ENCODE data around the gene IGHMBP2. TPM values are rescaled to one million over a fixed set of nuclear protein-coding genes. Genes with fewer than 3 reads are reported as not detected.

Gene IGHMBP2
- polyA plus RNA-seq, 1 donor from 2014 or later: 9.5 TPM

- Histone ChIP-seq H2AFZ (ENCODE audit: low read depth, low read length) (no peak overlapping the region), H3K27me3 (ENCODE audit: insufficient read depth, low read depth, low read length) (no peaks in the 10 kb centered on the region), H3K9me2 (ENCODE audit: insufficient read depth, low read length) (no peaks in the 10 kb centered on the region), H3F3A (ENCODE audit: insufficient read depth, low read length, poor library complexity, severe bottlenecking) (no peaks in the 10 kb centered on the region), H3K36me3 (ENCODE audit: insufficient read depth, low read length) (no peaks in the 10 kb centered on the region), H3K79me2 (replicated peaks; ENCODE audit: insufficient read depth, low read length) (no peaks in the 10 kb centered on the region), H3K27ac (ENCODE audit: low read length) (no peak overlapping the region), H4K20me1 (ENCODE audit: insufficient read depth) (no peaks in the 10 kb centered on the region), H3K9me3 (ENCODE audit: low read length) (peaks cover 3% of the 10 kb centered on the region), H3K9ac (ENCODE audit: low read length) (no peak overlapping the region), H3K4me2 (ENCODE audit: low read length) (no peak overlapping the region), H3K4me3 (ENCODE audit: low read length) (no peak overlapping the region)
- no peak for TF ChIP-seq TAF1 (IDR thresholded peaks at IDR 0.05; ENCODE audit: low read depth)
- no peak for TF ChIP-seq SMC3 (conservative IDR thresholded peaks at IDR 0.05; ENCODE audit: poor library complexity)
- TF ChIP-seq, protein P1, sequence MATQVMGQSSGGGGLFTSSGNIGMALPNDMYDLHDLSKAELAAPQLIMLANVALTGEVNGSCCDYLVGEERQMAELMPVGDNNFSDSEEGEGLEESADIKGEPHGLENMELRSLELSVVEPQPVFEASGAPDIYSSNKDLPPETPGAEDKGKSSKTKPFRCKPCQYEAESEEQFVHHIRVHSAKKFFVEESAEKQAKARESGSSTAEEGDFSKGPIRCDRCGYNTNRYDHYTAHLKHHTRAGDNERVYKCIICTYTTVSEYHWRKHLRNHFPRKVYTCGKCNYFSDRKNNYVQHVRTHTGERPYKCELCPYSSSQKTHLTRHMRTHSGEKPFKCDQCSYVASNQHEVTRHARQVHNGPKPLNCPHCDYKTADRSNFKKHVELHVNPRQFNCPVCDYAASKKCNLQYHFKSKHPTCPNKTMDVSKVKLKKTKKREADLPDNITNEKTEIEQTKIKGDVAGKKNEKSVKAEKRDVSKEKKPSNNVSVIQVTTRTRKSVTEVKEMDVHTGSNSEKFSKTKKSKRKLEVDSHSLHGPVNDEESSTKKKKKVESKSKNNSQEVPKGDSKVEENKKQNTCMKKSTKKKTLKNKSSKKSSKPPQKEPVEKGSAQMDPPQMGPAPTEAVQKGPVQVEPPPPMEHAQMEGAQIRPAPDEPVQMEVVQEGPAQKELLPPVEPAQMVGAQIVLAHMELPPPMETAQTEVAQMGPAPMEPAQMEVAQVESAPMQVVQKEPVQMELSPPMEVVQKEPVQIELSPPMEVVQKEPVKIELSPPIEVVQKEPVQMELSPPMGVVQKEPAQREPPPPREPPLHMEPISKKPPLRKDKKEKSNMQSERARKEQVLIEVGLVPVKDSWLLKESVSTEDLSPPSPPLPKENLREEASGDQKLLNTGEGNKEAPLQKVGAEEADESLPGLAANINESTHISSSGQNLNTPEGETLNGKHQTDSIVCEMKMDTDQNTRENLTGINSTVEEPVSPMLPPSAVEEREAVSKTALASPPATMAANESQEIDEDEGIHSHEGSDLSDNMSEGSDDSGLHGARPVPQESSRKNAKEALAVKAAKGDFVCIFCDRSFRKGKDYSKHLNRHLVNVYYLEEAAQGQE (IDR thresholded peaks at IDR 0.05; ENCODE audit: borderline replicate concordance): no peak
- TF ChIP-seq MXI1 (conservative IDR thresholded peaks at IDR 0.05; ENCODE audit: poor library complexity, severe bottlenecking): no peak
- TF ChIP-seq POLR2AphosphoS5 (IDR thresholded peaks at IDR 0.05): no peak
- no peak for TF ChIP-seq EP300 (conservative IDR thresholded peaks at IDR 0.05; ENCODE audit: poor library complexity, severe bottlenecking)
- TF ChIP-seq CTCF (IDR thresholded peaks at IDR 0.05; ENCODE audit: poor library complexity, severe bottlenecking): no peak
- no peak for TF ChIP-seq EZH2 (IDR thresholded peaks at IDR 0.05; ENCODE audit: borderline replicate concordance, insufficient read depth, low read length, poor library complexity, severe bottlenecking)
Observed at GRCh38 chr11:68863553-68864265, 40.0 kb upstream of the IGHMBP2 start.

DNA sequence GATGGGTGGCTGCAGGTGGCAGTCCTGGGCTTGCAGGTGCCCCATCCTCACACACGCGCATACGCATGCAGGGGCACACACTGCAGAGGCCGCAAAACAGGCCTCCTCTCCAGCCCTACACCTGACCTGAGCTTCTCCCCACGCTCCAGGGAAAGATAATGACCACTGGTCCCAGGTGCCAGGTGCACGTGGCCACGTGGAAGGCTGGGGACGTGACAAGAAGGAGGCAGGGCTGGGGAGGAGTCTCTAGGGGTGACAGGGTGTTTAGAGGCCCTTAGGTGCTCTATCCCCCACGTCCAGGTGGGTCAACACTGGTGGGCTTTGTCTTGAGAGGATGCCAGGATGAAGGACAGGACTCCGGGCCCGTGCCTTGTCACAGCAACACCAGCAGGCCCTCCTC, 38.5 kb upstream of the IGHMBP2 start:
- no peaks in the 10 kb centered on the region for H3K36me3 ChIP-seq (ENCODE audit: insufficient read depth, low read length)
- no peaks in the 10 kb centered on the region for H3F3A ChIP-seq (ENCODE audit: insufficient read depth, low read length, poor library complexity, severe bottlenecking)
- H3K27ac ChIP-seq (ENCODE audit: low read length): no peak overlapping the region
- no peak overlapping the region for H3K4me2 ChIP-seq (ENCODE audit: low read length)
- H3K9me3 ChIP-seq (ENCODE audit: low read length): peaks cover 3% of the 10 kb centered on the region
- no peaks in the 10 kb centered on the region for H3K27me3 ChIP-seq (ENCODE audit: insufficient read depth, low read depth, low read length)
- no peaks in the 10 kb centered on the region for H3K9me2 ChIP-seq (ENCODE audit: insufficient read depth, low read length)
- H3K9ac ChIP-seq (ENCODE audit: low read length): no peak overlapping the region
- TF ChIP-seq POLR2AphosphoS5 (IDR thresholded peaks at IDR 0.05) (no peak), EP300 (conservative IDR thresholded peaks at IDR 0.05; ENCODE audit: poor library complexity, severe bottlenecking) (no peak), MXI1 (conservative IDR thresholded peaks at IDR 0.05; ENCODE audit: poor library complexity, severe bottlenecking) (no peak), EZH2 (IDR thresholded peaks at IDR 0.05; ENCODE audit: borderline replicate concordance, insufficient read depth, low read length, poor library complexity, severe bottlenecking) (no peak), SMC3 (conservative IDR thresholded peaks at IDR 0.05; ENCODE audit: poor library complexity) (no peak), CTCF (IDR thresholded peaks at IDR 0.05; ENCODE audit: poor library complexity, severe bottlenecking) (no peak), RAD21 (conservative IDR thresholded peaks at IDR 0.05) (no peak), TAF1 (IDR thresholded peaks at IDR 0.05; ENCODE audit: low read depth) (no peak)
- TF ChIP-seq, protein P1 (IDR thresholded peaks at IDR 0.05; ENCODE audit: borderline replicate concordance): no peak
- H3K79me2 ChIP-seq (replicated peaks; ENCODE audit: insufficient read depth, low read length): no peaks in the 10 kb centered on the region
- H4K20me1 ChIP-seq (ENCODE audit: insufficient read depth): no peaks in the 10 kb centered on the region
- H3K4me3 ChIP-seq (ENCODE audit: low read length): no peak overlapping the region
- H2AFZ ChIP-seq (ENCODE audit: low read depth, low read length): no peak overlapping the region

All from neural cell (in vitro differentiated cells).